NCI-H128 (cell line): ENCODE data around the gene GMPPB.

Experiments
- DNase-seq: peaks from one replicate; lab custom pipeline; 2025; ENCODE audit not compliant: unreplicated experiment; lab: John Stamatoyannopoulos, UW

The GMPPB gene

DNA sequence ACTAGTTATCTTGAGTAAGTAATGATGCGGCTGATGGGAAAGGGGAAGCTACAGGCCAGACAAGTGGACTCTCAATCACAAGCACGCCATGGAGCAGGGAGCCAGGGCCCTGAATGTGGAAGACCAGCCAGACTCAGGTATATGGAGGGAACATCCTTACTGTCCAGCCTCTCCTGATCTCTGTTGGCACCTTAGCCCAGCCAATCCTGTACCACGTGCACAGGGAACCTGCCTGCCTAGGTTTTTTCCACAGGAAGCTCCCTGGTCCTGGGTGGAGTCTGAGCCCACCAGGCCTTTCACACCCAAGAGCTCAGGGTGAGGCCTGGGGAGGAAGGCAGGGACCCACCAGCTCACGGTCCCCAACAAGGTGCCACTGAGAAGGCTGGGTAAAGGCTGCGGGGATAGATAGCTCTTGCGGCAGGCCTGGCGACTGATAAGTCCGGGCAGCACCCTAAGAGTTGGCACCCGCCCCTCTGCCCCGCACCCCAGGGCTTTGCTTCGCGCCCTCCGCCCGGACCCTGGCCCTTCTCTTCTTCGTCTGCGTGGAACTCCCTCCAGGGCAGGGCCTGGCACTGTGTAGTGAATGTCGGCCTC lies 50.5 kb downstream of the GMPPB start:
- DNase-seq = no peak

DNA sequence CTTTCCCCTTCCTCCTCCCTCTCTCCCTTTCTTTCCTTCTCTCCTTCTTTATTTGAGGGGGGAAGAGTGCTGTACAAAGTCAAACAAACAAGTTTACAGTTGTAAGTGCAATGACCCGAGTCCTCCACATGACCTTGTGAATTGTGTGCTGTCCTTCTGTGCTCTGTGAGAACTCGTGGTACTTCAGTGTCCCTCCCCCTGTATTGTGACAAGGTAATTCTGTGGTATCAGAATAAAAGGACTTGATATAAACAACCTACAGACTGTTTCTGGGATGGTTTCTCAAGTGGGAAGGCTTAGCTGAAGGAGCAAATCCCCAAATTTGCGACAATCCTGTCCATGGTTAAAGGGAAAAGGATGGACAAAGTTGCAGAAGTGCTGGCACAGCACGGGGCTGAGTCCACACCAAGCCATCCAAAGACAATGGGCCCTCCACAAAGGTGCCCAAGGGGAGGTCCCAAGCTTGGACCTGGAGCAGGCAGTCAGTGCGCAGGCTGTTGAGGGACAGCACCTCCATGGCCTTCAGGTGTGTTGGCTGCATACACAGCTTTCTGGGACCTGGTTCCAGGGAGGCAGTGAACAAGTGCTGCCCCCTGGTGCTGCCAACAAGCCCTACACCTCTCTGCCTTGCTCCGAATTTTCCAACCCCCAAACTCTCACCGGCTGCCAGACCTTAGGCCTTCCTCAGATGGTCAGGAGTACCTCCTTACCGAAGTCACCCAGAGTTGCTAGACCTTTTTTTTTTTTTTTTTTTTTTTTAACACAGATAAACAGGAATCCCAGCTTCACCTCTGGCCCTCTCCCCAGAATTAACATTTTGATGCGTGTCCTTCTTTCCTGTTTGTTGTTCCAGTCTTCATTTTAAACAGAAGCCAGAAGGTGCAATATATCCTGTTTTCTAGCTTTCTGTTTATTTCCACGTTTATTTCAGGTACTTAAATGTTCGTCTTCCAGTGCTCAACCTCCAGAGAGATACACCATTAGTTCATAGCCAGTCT lies 52.2 kb downstream of the GMPPB start:
- no peak for DNase-seq

DNA sequence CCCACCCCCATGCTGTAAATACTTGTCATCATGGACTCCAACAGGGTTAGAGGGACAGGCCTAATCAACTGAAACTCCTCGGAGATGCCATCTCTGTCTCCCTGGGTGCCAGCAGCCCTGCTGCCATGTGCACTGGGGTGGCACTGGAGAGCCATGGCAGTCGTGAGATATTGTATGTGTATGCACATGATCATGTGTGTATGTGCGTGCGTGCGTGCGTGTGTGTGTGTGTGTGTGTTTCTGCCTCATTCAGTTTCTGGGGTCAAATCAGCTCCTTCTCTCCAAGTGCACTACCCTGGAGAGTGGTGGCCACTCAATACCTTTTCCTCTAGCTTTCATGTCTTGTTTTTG lies 52.8 kb downstream of the GMPPB start:
- no peak for DNase-seq
